Spleen (tissue), 11 donors: Measurements from ENCODE around the gene RNF11. TPM values are rescaled to one million over a fixed set of nuclear protein-coding genes. Genes with fewer than 3 reads are reported as not detected.

Experiments
- DNase-seq: peaks from one replicate; pipeline ENCODE4 v3.0.0-alpha.2; 2020
- H3K27ac ChIP-seq, 8 donors: fragments of 200-600 bp; sonication (generic) in 7 of 8; 1 replicate in 4 of 8; 2 replicates in 4 of 8; pipeline versions ENCODE4 v1.5.0 to v1.8.0; 2016 to 2021; ENCODE audit warnings: inconsistent platforms in 4 of 8, mild to moderate bottlenecking in 4 of 8, moderate library complexity in 1 of 8
- H3K27me3 ChIP-seq, 7 donors: fragments of 200-600 bp; sonication (generic) in 6 of 7; replicated peaks in 1 of 7; 1 replicate in 4 of 7; 2 replicates in 3 of 7; pipeline versions ENCODE4 v1.5.0 to v1.8.0; 2016 to 2021; ENCODE audit warnings: inconsistent platforms in 3 of 7, mild to moderate bottlenecking in 1 of 7
- H3K36me3 ChIP-seq, 6 donors: fragments of 200-600 bp; sonication (generic) in 5 of 6; 1 replicate in 4 of 6; 2 replicates in 2 of 6; pipeline versions ENCODE4 v1.5.0 to v1.8.0; 2016 to 2021; ENCODE audit warnings: inconsistent platforms in 2 of 6
- H3K4me1 ChIP-seq, 6 donors: fragments of 200-600 bp; sonication (generic) in 5 of 6; 1 replicate in 3 of 6; 2 replicates in 3 of 6; pipeline versions ENCODE4 v1.5.0 to v1.8.0; 2016 to 2021; ENCODE audit warnings: inconsistent platforms in 3 of 6
- H3K4me3 ChIP-seq, 8 donors: fragments of 200-600 bp; sonication (generic) in 7 of 8; 1 replicate in 4 of 8; 2 replicates in 4 of 8; pipeline versions ENCODE4 v1.5.0 to v1.8.0; 2016 to 2021; ENCODE audit warnings: inconsistent platforms in 4 of 8, mild to moderate bottlenecking in 4 of 8, moderate library complexity in 2 of 8
- H3K9me3 ChIP-seq, 8 donors: fragments of 200-600 bp; sonication (generic) in 7 of 8; 1 replicate in 4 of 8; 2 replicates in 4 of 8; pipeline versions ENCODE4 v1.5.0 to v1.8.0; 2016 to 2021; ENCODE audit warnings: inconsistent platforms in 4 of 8
- POLR2A ChIP-seq, 3 donors: fragments of 450-650 bp; IDR thresholded peaks; one replicate each; pipeline ENCODE4 v1.5.1; 2017; ENCODE audit warnings: antibody characterized with exemption in 3 of 3, mild to moderate bottlenecking in 1 of 3
- POLR2AphosphoS5 ChIP-seq, 3 donors: sonication (generic); formaldehyde crosslinking; IDR thresholded peaks; one replicate each; pipeline ENCODE4 v1.5.1; 2017; ENCODE audit warnings: antibody characterized with exemption in 3 of 3
- WGBS, 5 donors: extraction: QIAGEN DNeasy Blood & Tissue Kit in 3 of 5; methylation state at CpG; one replicate each; pipeline versions ENCODE4 v1.1.5 to v1.1.7; 2013 to 2018; 5-methylcytosine and 5-hydroxymethylcytosine counted together
- intact Hi-C: fragments of 100-400 bp; cut with DNase I; formaldehyde crosslinking; loops from one replicate; pipeline ENCODE4 v1.15.0; 2023; ENCODE audit warnings: low total_unique reads
- polyA plus RNA-seq, 3 donors: library from polyadenylated mRNA; stranded (reverse); fragments of 200-250 nt; gene quantifications; one replicate each; pipeline ENCODE4 v1.2.1, GENCODE V29; 2013
- total RNA-seq, 7 donors: library from RNA; depleted of rRNA in 3 of 7; stranded (reverse); fragments of >200 nt in 3 of 7; fragmentation: NEBNext Ultra II Directional in 4 of 7; extraction: Animal tissue kit (Norgen Biotek cat#: 25700) in 4 of 7; gene quantifications; one replicate each; pipeline versions ENCODE4 v1.1.0 to v1.2.1, GENCODE V29; 2016 to 2021
- TF ChIP-seq, protein P1 (sequence below), 11 experiments: fragments of 200-600 bp in 7 of 11; fragments of 450-650 bp in 4 of 11; sonication (generic) in 4 of 11; IDR thresholded peaks in 8 of 11; conservative IDR thresholded peaks in 3 of 11; 1 replicate in 7 of 11; 2 replicates in 4 of 11; pipeline versions ENCODE4 v1.4.0 to v1.8.0; 2016 to 2021; ENCODE audit warnings: antibody characterized with exemption in 11 of 11, inconsistent platforms in 4 of 11, mild to moderate bottlenecking in 1 of 11
- donor health status: healthy with polysubstance abuse.
- donor health status: DM: no; HTN: no; CAD: no; lungs with moderate emphysema.
- donor health status: DM: no; HTN: no; CAD: no.
- donor health status: Bipolar disorder and iron deficiency.
- donor health status: healthy.
- donor health status: DM: no; HTN: no; CAD: no.
- donor health status: DM: yes; HTN: yes; CAD: no.

RNF11 gene
- total and polyA plus RNA-seq, 10 donors, result 21.4 to 111 (median 70.7) TPM

DNA sequence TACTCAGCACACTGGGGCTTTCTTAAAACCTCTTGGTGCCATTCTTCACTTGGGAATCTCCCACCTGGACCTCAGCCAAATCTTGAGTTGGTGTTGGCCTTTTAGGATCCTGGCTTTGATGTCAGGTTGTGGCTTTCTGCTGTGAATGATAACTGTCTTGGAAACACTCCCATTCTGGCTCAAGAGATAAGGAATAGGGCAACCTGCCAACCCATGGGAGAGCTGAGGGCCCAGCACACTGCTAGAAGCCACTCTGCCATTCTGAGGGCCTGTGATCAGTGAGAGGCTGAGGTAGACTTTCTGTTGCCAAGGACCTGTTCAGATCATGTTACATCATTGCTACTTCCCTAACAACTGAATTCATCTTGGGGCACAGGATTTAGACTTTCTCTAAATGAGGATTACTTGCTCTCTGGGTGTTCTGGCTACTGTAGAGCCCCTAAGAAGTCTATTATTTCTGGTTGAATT is 48.4 kb downstream of the RNF11 start:
- H3K27me3 ChIP-seq, result no peaks in the 10 kb centered on the region
- H3K27ac ChIP-seq, result no peak overlapping the region
- intact Hi-C loops, result no loop called here
- TF ChIP-seq, protein P1, sequence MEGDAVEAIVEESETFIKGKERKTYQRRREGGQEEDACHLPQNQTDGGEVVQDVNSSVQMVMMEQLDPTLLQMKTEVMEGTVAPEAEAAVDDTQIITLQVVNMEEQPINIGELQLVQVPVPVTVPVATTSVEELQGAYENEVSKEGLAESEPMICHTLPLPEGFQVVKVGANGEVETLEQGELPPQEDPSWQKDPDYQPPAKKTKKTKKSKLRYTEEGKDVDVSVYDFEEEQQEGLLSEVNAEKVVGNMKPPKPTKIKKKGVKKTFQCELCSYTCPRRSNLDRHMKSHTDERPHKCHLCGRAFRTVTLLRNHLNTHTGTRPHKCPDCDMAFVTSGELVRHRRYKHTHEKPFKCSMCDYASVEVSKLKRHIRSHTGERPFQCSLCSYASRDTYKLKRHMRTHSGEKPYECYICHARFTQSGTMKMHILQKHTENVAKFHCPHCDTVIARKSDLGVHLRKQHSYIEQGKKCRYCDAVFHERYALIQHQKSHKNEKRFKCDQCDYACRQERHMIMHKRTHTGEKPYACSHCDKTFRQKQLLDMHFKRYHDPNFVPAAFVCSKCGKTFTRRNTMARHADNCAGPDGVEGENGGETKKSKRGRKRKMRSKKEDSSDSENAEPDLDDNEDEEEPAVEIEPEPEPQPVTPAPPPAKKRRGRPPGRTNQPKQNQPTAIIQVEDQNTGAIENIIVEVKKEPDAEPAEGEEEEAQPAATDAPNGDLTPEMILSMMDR (IDR thresholded peaks at IDR 0.05 in 8 of 11, conservative IDR thresholded peaks at IDR 0.05 in 3 of 11), result no peak
- TF ChIP-seq POLR2A (IDR thresholded peaks at IDR 0.05), result no peak
- no peak for TF ChIP-seq POLR2AphosphoS5 (IDR thresholded peaks at IDR 0.05)
- no peaks in the 10 kb centered on the region for H3K4me1 ChIP-seq
- no peak for DNase-seq
- no peaks in the 10 kb centered on the region for H3K9me3 ChIP-seq
- H3K4me3 ChIP-seq, result no peak overlapping the region
- peaks cover 0 to 5% (median 0%) of the 10 kb centered on the region in 6 donors for H3K36me3 ChIP-seq

DNA sequence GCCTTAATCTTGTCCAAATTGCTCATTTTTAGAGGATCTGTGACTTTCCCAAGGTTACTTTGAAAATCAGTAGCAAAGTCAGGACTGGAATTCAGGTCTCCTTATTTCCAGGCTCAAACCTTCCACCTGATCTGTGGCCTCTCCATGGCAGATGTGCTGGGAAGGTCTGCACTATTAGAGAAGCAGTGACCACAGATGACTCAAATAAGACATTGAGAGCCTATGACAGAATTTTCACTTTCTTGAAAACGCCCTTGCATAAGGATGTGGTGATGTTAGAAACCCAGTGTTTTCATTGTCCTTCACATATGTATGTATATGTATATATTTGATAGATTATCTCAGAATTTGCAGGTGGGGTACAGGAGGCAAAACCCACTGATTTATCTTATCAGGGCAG is 49.0 kb downstream of the RNF11 start:
- H3K4me1 ChIP-seq, result no peaks in the 10 kb centered on the region
- no peak overlapping the region for H3K27ac ChIP-seq
- H3K9me3 ChIP-seq, result no peaks in the 10 kb centered on the region
- 53 to 82% (median 60%) methylated on average over 1 of the region's 1 CpG for WGBS, 5 donors
- no peak overlapping the region for H3K4me3 ChIP-seq
- no peak for DNase-seq
- TF ChIP-seq POLR2AphosphoS5 (IDR thresholded peaks at IDR 0.05) (no peak), POLR2A (IDR thresholded peaks at IDR 0.05) (no peak)
- TF ChIP-seq, protein P1 (IDR thresholded peaks at IDR 0.05 in 8 of 11, conservative IDR thresholded peaks at IDR 0.05 in 3 of 11), result no peak
- no peaks in the 10 kb centered on the region for H3K36me3 ChIP-seq
- H3K27me3 ChIP-seq, result no peaks in the 10 kb centered on the region
- intact Hi-C loops, result no loop called here

DNA sequence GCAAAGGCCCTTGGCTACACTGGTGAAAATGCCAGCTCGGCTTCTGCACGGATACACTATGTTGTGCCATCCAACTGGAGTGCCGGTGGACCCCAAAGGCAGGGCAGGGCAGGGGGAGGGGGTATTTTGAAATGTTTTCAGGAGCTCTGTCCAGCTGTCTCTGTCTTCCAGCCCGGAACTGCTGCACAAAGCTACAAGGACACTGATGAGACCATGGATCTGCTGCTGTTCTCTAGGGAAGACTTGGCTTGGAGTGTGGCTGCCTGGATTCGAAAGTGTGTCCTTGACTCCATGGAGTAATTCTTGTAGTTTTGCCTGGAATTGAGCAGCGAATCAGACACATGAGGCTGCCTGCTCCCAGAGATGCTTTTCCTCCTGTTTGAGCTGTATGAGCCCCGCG is 51.9 kb downstream of the RNF11 start:
- Histone ChIP-seq H3K36me3 (no peaks in the 10 kb centered on the region), H3K4me3 (no peak overlapping the region), H3K27me3 (no peaks in the 10 kb centered on the region), H3K9me3 (no peaks in the 10 kb centered on the region), H3K4me1 (no peaks in the 10 kb centered on the region), H3K27ac (no peak overlapping the region)
- TF ChIP-seq, protein P1 (IDR thresholded peaks at IDR 0.05 in 8 of 11, conservative IDR thresholded peaks at IDR 0.05 in 3 of 11), result no peak
- TF ChIP-seq POLR2AphosphoS5 (IDR thresholded peaks at IDR 0.05), result no peak
- no peak for TF ChIP-seq POLR2A (IDR thresholded peaks at IDR 0.05)
- DNase-seq, result no peak
- intact Hi-C loops, result no loop called here
- WGBS, 5 donors, result 72 to 87% (median 81%) methylated on average over 7 to 8 of the region's 8 CpGs

DNA sequence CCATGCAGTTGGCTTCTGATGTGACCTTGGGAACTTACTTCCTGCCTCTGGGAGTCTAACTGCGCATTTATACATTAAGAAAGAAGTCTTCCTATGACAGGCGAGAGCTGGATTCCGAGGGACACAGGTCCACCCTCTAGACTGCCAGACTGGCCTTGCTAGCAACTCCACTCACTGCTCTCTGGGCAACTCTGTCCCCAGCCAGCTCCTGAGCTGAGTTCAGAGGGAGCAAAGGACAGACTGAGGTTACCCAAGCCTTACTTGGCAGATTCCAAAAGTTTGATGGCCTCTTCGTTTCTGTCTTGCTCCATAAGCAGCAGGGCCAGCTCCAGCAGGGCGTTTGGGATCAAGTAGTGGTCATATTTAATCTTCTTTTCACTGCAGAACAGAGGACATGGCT is 52.5 kb downstream of the RNF11 start:
- 63 to 90% (median 78%) methylated on average over 4 to 5 of the region's 5 CpGs for WGBS, 5 donors
- H3K9me3 ChIP-seq, result no peaks in the 10 kb centered on the region
- H3K4me3 ChIP-seq, result no peak overlapping the region
- H3K36me3 ChIP-seq, result no peaks in the 10 kb centered on the region
- H3K4me1 ChIP-seq, result no peaks in the 10 kb centered on the region
- TF ChIP-seq, protein P1 (IDR thresholded peaks at IDR 0.05 in 8 of 11, conservative IDR thresholded peaks at IDR 0.05 in 3 of 11), result no peak
- TF ChIP-seq POLR2AphosphoS5 (IDR thresholded peaks at IDR 0.05) (no peak), POLR2A (IDR thresholded peaks at IDR 0.05) (no peak)
- DNase-seq, result no peak
- H3K27me3 ChIP-seq, result no peaks in the 10 kb centered on the region
- intact Hi-C loops, result no loop called here
- no peak overlapping the region for H3K27ac ChIP-seq
